Measurements from ENCODE around the gene PRR27.

The PRR27 gene

DNA sequence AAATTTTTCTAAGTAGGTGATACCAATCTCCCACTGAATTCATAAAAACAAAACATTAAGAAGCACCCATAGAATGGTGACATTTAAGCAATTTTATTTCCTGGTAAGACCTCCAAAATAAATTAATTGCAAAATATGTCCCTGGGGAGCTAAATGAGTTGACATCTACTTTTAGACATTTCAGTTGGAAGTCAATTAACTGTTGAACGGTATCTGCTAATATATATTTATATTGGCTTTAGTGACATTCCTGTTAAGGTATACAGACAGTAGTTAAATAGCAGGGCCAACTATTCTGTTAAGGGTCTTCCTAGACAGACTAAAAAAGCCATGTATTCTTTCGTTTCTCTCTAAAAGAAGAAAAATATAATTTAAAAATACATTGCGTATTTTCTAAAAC lies at the start of gene PRR27:
TSS of gene PRR27 (plus strand) at position 301 of the 400 bp plus-strand sequence. CDS start 139 bp downstream, outside the sequence.
- no peak for DNase-seq (ENCODE audit: low spot score)

GRCh38 chr4:70110917-70111316 lies 43.1 kb upstream of the PRR27 start:
- DNase-seq (ENCODE audit: low spot score), result no peak

- DNase-seq (ENCODE audit: low spot score), result no peak
Observed at GRCh38 chr4:70113656-70114055, 40.4 kb upstream of the PRR27 start.

- no peak for DNase-seq (ENCODE audit: low spot score)
Observed at GRCh38 chr4:70114096-70114495, 39.9 kb upstream of the PRR27 start.

DNA sequence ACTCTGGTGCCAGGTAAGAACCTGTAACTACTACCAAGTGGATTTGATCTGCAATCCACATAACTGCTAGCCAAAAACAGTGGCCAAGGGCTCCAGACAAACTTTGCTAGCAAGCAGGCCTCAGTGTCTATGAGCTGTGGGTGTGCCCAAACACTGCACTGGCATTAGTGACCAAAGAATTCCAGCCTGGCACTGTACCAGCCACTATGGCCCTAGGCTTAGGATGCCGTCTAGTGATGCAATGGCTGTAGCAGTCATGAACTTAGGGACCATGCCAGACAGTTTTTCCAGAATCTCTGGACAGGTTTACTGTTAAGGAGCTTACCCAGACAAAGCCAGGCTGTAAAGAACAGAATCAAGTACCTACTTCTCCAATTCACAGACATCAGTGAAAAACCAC lies 33.7 kb upstream of the PRR27 start:
- DNase-seq (ENCODE audit: low spot score), result no peak

DNA sequence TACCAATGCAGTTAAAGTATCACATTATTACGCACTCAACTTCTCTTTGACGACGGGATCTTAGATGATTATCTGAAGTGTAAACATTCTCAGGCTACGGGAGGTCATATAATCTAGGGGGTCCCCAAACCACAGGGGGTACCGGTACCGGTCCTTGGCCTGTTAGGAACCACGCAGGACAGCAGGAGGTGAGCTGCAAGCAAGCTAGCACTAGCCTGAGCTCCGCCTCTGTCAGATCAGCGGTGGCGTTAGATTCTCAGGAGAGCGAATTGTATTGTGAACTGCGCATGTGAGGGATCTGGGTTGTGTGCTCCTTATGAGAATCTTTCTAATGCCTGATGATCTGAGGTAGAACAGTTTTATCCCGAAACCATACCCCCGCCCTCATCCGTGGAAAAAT lies 20.6 kb upstream of the PRR27 start:
- no peak for DNase-seq (ENCODE audit: low spot score)

DNA sequence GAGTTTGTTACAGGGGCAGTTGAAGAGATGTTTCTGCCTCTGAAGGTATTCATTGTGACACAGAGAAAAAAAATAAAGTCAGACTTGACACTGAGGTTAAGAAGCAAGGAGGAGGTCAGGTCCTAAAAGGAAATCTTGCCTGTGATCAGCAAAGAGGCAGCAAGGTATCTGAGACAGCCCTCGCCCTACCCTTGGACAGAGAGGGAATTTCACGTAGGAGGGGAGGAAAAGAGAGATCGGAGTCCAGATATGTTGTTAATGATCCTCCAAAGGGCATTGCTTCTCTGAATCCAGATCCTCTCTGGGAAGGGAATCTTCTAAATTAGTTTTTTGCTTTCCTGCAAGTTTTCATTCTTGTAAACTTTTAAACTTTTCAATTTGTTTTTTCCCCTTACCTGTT lies 15.3 kb upstream of the PRR27 start:
- no peak for DNase-seq (ENCODE audit: low spot score)

DNA sequence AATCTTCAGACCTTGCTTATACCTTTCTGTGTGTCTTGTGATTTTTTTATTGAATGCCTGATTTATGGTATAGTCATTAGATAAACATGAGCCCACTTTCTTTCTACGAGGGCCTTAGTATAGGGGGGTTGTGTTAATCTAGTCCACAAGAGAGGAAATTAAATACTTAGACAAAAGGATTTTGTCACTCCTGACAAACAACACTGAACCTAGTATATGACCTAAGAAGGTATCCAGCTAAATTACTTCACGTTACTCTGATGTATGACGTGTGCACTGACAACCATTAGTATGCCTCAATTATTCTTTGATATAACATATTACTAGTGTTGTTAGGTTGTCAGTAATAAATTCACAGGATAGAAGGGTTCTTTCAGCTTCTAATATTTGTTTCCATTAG lies 2.8 kb upstream of the PRR27 start:
- DNase-seq (ENCODE audit: low spot score), result no peak

DNA sequence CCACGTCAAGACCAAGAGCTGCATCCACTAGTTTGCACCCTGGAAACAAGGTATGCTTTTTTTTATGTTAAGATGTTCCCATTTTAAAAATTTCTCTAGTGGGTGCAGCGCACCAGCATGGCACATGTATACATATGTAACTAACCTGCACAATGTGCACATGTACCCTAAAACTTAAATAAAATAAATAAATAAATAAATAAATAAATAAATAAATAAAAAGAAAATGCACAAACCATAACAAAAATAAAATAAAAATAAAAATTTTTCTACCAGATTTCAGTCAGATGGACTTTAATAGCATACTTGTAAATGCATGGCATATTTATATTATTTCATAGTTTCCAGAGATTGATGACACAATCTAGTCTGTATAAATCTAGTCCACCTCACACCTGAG lies 1.9 kb upstream of the PRR27 start:
- DNase-seq (ENCODE audit: low spot score), result no peak

GRCh38 chr4:70158576-70158975 lies 4.5 kb downstream of the PRR27 start:
- DNase-seq (ENCODE audit: low spot score), result no peak

- no peak for DNase-seq (ENCODE audit: low spot score)
Observed at GRCh38 chr4:70177090-70177489, 23.1 kb downstream of the PRR27 start.

DNA sequence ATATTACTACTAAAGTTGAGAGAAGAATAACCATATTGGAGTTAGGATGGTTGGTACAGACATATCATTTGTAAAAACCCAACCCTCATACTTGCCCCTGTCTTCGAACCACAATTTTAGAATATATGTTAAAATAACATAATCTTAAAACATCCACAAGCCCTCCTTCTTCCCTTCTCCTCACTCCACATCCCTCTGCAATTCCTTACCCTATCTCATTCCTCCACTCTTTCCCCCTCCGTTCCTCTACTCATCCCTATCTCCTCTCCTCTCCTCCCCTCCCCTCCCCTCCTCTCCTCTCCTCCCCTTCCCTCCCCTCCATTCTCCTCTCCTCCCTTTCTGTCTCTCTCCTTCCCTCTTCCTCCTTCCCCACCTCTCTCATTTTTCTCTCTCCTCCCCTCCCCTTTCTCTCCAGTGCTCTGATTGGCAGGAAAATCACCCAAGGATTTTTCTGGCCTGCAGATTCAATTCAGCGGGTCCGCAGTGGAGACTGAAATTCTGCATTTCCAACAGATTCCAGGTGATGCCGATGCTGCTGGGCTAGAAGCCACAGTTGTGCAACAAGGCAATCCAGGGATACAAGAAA lies 24.1 kb downstream of the PRR27 start:
- DNase-seq (ENCODE audit: low spot score), result no peak

DNA sequence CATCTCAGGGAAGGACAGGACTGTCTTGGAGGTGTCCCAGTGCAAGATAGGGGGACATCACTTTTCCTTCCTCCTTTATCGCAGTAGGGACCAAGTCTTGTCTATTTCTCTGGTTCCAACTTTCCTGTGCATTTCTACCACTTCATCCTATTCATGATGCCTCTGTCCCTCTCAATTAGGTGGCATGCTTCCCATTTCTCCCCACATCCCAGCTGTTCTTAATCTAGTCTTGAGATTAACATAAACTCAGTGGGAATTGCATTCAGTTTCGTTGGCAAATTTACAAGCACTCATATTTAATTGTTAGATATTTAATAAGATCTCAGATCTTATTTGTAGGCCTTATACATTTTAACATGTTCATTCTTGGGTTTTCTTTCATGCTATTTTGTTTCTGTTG lies 25.8 kb downstream of the PRR27 start:
- DNase-seq (ENCODE audit: low spot score), result no peak

DNA sequence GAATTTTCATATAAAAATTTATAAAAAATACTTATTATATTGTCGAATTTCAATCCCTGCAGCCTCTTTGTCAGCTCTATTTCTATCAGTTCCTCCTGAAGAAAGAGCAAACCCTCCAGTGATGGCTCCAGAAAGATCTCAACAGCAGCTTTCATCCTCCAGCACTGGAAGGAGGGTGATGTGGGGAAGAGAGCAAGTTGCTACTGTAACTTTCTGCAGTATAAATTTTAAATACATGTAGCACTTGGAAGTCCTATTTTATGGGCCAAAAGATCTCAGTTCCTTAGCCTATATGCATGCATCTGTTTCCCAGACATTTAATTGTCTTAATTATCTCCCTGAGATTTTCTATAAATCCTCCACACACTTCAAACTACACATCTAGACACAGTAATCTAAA lies 27.8 kb downstream of the PRR27 start:
- no peak for DNase-seq (ENCODE audit: low spot score)

- DNase-seq (ENCODE audit: low spot score), result no peak
Observed at GRCh38 chr4:70182517-70183167, 28.6 kb downstream of the PRR27 start.

DNA sequence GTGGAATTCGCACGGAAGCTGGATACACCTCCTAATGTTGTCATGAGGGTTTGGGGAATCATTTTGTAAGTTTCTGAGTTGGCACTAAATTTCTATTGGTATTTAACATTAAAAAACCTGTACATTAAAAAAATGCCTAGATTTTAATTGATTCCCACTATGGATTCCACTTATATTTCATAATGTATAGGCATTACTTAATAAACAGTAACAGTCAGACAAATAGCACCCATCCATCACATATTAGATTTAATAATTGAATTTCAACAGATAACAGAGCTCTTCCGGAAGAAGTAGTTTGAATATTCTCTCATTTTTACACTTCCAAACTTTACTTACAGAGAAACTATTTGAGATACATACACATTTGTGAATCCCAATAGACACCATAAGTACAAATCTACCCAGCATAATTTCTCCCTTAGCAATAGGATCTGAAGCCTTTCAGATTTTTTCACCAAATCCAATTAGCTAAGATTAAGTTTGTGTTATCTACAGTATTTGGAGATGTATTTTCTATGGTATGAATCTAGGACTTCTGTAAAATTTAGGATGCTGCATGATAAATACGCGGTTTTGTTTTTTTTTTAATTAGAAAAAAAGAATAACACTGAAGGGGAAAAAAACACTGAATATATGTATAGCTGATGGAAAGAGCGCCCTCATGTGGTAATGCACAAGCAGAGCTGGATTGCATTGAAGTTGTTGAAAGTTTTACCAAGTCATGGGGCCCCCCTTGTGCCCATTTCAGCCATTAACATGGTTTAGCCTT lies 29.3 kb downstream of the PRR27 start:
- peak; percentile 29 for DNase-seq (ENCODE audit: low spot score)

DNA sequence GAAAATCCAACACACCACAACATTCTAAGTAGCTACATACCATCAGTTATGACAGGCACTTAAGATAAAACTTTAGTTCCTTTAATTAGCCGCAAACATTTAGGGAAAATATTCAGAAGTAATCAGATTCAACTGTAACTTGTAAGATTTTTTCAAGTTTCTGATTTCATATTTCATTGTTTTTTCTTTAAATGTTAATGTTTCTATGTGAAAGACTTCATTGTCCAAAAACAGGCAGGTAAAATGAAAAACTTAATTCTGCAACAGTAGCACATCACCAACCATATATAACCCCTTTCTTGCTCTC lies 29.9 kb downstream of the PRR27 start:
- no peak for DNase-seq (ENCODE audit: low spot score)

- DNase-seq (ENCODE audit: low spot score), result no peak
Observed at GRCh38 chr4:70187216-70187615, 33.2 kb downstream of the PRR27 start.

DNA sequence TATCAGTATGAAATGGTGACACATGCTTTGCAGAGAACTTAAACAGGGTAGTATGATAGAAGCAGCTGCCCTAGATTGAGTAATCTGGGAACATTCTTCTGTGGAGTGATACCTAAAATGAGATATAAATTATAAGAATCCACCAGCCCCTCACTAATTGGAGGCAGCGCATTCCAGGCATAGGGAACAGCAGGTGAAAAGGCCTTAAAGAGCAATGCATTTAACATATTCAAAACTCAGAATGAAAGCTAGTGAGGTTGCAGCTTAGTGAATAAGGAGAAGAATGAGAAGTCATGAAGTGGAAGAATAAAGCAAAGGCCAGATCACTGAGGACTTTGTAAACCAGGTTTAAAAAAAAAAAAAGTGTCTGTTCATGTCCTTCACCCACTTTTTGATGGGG lies 36.5 kb downstream of the PRR27 start:
- DNase-seq (ENCODE audit: low spot score), result no peak

DNA sequence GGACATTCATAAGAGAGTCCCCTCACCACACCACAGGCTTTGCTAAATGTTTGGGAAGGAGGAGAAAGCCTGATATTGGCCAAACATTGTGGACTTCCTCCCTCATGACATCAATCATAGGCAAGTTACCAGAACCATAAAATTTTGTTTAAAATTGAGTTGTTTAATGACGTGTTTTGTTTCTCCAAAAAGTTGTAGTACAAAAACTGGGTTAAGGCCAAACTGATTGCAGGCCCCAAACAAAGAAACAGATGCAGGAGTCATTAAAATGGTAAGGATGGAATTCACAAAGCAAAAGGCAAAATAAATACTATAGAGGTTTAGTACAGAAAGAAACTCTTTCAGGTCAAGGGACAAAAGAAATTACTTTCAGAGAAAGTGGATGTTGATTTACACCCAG lies 37.6 kb downstream of the PRR27 start:
- DNase-seq (ENCODE audit: low spot score), result no peak

DNA sequence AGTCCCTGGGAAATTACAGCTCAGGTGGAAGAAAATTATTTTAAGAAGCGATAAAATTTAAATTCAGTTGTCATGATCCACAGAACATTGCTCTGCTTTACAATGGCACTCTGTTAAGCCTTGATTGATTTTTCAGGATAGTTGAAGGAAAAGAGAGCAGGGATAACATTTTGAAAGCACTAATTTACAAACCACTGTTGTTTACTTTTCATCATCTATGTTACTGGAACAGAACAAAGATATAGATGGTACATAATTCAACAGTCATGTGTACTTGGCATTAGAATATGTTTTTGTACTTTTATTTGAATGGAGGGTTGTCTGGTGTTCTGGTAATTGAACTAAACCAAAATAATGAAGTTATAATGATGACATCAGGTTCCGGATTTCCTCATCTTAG lies 38.9 kb downstream of the PRR27 start:
- no peak for DNase-seq (ENCODE audit: low spot score)

- no peak for DNase-seq (ENCODE audit: low spot score)
Observed at GRCh38 chr4:70195425-70195824, 41.4 kb downstream of the PRR27 start, which contains the start of gene ODAM. TSS of gene ODAM (plus strand) at chr4:70195725. CDS start at chr4:70196544, 819 bp downstream.

DNA sequence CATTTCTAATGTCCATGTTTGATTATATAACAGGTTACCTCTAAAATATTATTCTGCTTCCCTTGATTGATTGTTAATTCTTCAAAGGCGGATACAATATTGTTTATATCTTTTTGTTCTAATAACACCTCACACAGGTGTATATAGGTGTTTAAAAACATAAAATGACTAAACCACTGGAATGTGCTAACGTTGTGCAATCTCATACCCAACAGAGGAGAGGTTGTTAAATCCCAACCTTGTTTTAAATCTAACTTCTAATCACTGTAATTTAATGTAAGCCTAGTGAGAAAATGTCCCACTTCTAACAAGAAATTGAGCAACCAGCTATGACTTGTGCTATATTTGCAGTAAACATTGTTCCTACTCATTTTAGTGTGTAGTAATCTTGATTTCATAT lies 42.8 kb downstream of the PRR27 start:
- no peak for DNase-seq (ENCODE audit: low spot score)

- DNase-seq (ENCODE audit: low spot score), result no peak
Observed at GRCh38 chr4:70197842-70198241, 43.8 kb downstream of the PRR27 start.
